HFF-Myc (cell line): Measurements from ENCODE around the gene RBM48.

Source experiments
- DNase-seq: peaks from one replicate; pipeline ENCODE4 v3.0.0-alpha.2; 2011; ENCODE audit warnings: low read depth; ENCODE audit errors: extremely low read depth
- H3K4me3 ChIP-seq: replicated peaks from 2 replicates; pipeline ENCODE4 v1.5.1; 2011; ENCODE audit warnings: low read depth, mild to moderate bottlenecking, control low read depth, low read length
- CTCF ChIP-seq: IDR thresholded peaks from 2 replicates; pipeline ENCODE4 v1.5.1; 2012; ENCODE audit warnings: mild to moderate bottlenecking, low read depth, low read length, control low read depth; ENCODE audit errors: missing control alignments

The RBM48 gene

DNA sequence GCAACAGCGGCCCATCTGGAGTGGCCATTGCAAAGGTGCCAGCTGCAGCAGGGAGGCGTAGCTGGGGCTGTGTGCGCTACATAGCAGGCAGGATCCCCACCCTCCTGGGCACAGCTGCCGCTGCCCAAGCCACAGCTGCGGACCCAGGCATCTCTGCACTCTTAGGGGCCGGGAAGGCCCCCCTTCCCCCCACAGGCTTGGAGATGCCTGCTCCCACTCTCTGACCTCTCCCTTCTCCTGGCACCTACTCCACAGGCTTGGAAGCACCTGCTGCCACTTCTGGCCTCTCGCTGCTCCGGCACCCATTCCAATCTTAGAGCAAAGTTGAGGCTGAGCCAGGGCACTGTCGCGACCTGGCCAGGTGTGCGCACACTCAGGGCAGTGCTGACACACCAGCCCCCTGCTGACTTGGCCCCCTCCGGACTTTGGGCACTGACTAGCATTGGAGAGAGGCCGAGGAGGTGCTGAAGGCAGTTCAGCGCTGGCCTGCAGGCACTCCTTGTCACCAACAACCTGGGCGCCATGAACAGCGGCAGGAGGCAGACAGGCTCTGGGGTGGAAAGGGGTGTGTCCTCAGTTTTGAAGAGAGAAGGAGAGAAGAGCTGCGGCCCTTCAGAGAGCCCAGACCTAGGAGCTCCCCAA, 18.4 kb downstream of the RBM48 start:
- no peak for DNase-seq
- no peak overlapping the region for H3K4me3 ChIP-seq
- no peak for TF ChIP-seq CTCF

DNA sequence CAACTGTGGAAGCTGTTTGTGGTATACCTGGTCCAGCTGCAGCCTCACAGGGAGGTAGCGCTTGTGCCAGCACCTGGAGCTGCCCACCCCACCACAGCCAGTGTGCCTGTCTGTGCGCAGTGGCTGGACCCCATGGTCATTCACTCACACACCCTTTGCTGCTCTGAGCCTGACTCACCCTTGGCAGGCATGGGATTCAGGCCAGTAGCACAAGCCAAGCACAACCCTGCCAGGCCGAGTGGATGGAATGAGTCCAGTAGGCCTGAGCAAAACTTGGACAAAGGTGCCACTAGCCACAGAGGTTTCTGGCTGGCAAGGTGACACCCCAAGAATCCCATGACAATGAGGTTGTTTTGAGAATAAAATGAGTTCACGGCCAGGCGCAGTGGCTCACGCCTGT, 19.0 kb downstream of the RBM48 start:
- TF ChIP-seq CTCF = no peak

GRCh38 chr7:92550194-92550593, 21.6 kb downstream of the RBM48 start:
- no peak for DNase-seq
- no peak overlapping the region for H3K4me3 ChIP-seq
- TF ChIP-seq CTCF = no peak

More for the DNA sequence above, 19.0 kb downstream of the RBM48 start:
- DNase-seq = no peak
- H3K4me3 ChIP-seq = no peak overlapping the region

- no peak overlapping the region for H3K4me3 ChIP-seq
- no peak for TF ChIP-seq CTCF
- DNase-seq = no peak
Observed at GRCh38 chr7:92557249-92557648, 28.7 kb downstream of the RBM48 start.

DNA sequence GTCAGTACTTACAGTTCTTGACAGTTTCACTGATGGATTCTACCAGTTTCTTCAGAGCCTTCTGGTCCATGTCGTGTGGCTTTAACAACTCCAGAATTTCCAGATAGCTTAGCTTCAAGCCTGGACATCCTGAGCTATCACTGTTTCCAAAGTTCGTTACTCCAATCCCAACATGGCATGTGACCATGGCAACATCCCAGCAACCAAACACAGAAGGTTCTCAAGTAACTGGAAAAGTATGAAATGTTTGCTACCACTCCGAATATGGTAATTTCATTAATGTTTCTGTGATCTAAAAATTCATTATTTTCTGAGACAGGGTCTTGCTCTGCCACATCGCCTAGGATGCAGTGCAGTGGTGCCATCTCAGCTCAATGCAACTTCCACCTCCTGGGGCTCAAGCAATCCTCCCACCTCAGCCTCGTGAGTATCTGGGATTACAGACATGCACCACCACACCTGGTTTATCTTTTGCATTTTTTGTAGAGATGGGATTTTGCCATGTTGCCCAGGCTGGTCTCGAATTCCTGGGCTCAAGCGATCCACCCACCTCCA, 29.3 kb downstream of the RBM48 start:
- no peak for TF ChIP-seq CTCF
- DNase-seq = no peak
- H3K4me3 ChIP-seq = no peak overlapping the region

- no peak overlapping the region for H3K4me3 ChIP-seq
- TF ChIP-seq CTCF = no peak
- DNase-seq = no peak
Observed at GRCh38 chr7:92560602-92561001, 32.0 kb downstream of the RBM48 start.

DNA sequence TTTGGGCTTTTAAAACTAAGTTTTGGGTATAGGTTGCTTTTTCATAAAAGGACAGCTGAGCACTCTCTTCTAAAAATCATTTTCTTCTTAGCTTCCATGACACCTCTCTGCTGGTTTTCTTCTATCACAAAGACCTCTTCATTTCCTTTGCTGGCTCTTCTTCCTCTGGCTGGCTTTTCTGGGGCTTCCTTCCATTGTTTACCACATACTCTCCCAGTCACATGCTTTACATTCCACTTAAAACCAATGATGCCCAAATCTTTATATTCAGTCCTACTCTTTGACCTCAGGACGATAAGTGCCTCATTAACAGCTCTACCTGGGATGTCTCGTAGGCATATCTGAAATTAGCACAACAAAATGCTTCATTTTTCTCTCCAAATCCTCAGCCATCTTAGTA, 34.8 kb downstream of the RBM48 start:
- DNase-seq = no peak
- H3K4me3 ChIP-seq = no peak overlapping the region
- no peak for TF ChIP-seq CTCF
